ENCODE results near the gene CDT1.

DNA sequence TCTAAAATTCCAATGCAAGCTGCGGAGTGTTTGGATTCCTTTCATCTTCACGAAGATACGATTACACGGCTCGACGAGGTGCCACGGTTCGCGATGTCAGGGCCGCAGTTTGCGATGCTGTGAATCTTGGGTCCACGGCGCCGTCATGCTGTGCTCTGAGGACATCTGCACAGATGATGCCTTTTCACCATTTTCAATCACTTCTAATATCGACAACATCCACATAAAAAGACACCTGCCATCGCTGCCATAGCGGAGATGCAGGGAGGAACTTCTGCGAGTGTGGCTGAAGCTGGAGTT is 14.9 kb downstream of the CDT1 start:
- TF ChIP-seq GATA3 (IDR thresholded peaks at IDR 0.05; ENCODE audit: low read depth, low read length) (no peak), GATA2 (IDR thresholded peaks at IDR 0.05; ENCODE audit: low read depth, low read length) (no peak)

Measured in SH-SY5Y (cell line).